Sigmoid colon (tissue), 7 donors: ENCODE measurements around the gene QKI. TPM values are rescaled to one million over a fixed set of nuclear protein-coding genes. Genes with fewer than 3 reads are reported as not detected.

Experiments
- DNase-seq: peaks from one replicate; pipeline ENCODE4 v3.0.0-alpha.2; 2019
- H3K27ac ChIP-seq, 4 donors: fragments of 200-600 bp; sonication (generic); one replicate each; pipeline ENCODE4 v1.5.1; 2016 to 2019; ENCODE audit warnings: mild to moderate bottlenecking in 1 of 4
- H3K27me3 ChIP-seq, 3 donors: fragments of 200-600 bp; sonication (generic); one replicate each; pipeline ENCODE4 v1.5.1; 2019; ENCODE audit warnings: mild to moderate bottlenecking in 1 of 3
- H3K36me3 ChIP-seq, 4 donors: fragments of 200-600 bp; sonication (generic); one replicate each; pipeline ENCODE4 v1.5.1; 2016 to 2019
- H3K4me1 ChIP-seq, 4 donors: fragments of 200-600 bp; sonication (generic); one replicate each; pipeline ENCODE4 v1.5.1; 2017 to 2019
- H3K4me3 ChIP-seq, 4 donors: fragments of 200-600 bp; sonication (generic); one replicate each; pipeline ENCODE4 v1.5.1; 2017 to 2019; ENCODE audit warnings: mild to moderate bottlenecking in 2 of 4, moderate library complexity in 1 of 4
- H3K9me3 ChIP-seq, 4 donors: fragments of 200-600 bp in 3 of 4; sonication (generic) in 3 of 4; one replicate each; pipeline versions ENCODE4 v1.5.1 to v1.6.1; 2013 to 2019
- EP300 ChIP-seq, 4 donors: sonication (generic); formaldehyde crosslinking; IDR thresholded peaks; one replicate each; pipeline ENCODE4 v1.6.1; 2017; ENCODE audit warnings: antibody characterized with exemption in 4 of 4
- POLR2A ChIP-seq, 2 donors: fragments of 450-650 bp; IDR thresholded peaks; one replicate each; pipeline ENCODE4 v1.6.1; 2016; ENCODE audit warnings: antibody characterized with exemption in 2 of 2, mild to moderate bottlenecking in 2 of 2, moderate library complexity in 2 of 2
- POLR2AphosphoS5 ChIP-seq, 4 donors: sonication (generic); formaldehyde crosslinking; IDR thresholded peaks; one replicate each; pipeline ENCODE4 v1.6.1; 2017; ENCODE audit warnings: antibody characterized with exemption in 4 of 4
- WGBS, 2 donors: extraction: QIAGEN DNeasy Blood & Tissue Kit; methylation state at CpG; one replicate each; pipeline ENCODE4 v1.1.7; 2013; 5-methylcytosine and 5-hydroxymethylcytosine counted together
- intact Hi-C: fragments of 100-400 bp; cut with DNase I; formaldehyde crosslinking; loops from one replicate; pipeline ENCODE4 v1.15.1; 2023
- polyA plus RNA-seq, 3 donors: library from polyadenylated mRNA; stranded (reverse); fragments of 200-250 nt; gene quantifications; one replicate each; pipeline ENCODE4 v1.2.3, GENCODE V29; 2013
- total RNA-seq, 4 donors: library from RNA; depleted of rRNA; stranded (reverse); fragments of >200 nt; gene quantifications; one replicate each; pipeline ENCODE4 v1.1.0, GENCODE V29; 2016
- TF ChIP-seq, protein P1 (sequence below), 4 experiments: fragments of 450-650 bp in 3 of 4; fragments of 200-600 bp in 1 of 4; IDR thresholded peaks; one replicate each; pipeline ENCODE4 v1.5.1; 2016 to 2019; ENCODE audit warnings: antibody characterized with exemption in 4 of 4, mild to moderate bottlenecking in 3 of 4, moderate library complexity in 2 of 4
- donor health status: healthy with polysubstance abuse.
- donor health status: Bipolar disorder and iron deficiency.
- donor health status: healthy.

QKI gene
- total and polyA plus RNA-seq, 7 donors, result 9.2 to 146 (median 139) TPM

DNA sequence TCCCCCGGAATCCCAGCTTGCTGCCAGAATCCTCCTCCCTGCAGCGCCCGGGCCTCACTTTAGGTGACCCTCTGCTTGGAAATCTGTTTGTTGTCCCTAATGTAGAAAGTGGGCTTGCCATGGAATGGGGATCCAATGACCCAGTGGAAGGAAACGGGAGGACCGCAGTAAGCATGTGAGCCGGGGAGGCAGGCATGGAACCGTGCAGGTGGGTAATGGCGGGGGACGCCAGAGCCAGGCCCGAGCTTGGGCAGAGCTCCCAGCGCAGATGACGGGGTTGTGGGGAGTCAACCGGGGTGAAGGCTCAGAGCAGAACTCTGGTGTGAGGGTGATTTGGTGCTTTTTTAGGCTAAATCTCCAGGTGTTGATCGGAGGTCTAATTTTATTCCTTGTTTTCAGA, 188.3 kb downstream of the QKI start:
- H3K4me3 ChIP-seq, result no peak overlapping the region
- no peak for DNase-seq
- H3K27ac ChIP-seq, result no peak overlapping the region
- intact Hi-C loops, result no loop called here
- H3K36me3 ChIP-seq, result no peaks in the 10 kb centered on the region
- 87 to 94% methylated on average over 14 of the region's 14 CpGs for WGBS, 2 donors
- TF ChIP-seq EP300 (IDR thresholded peaks at IDR 0.05) (no peak), POLR2AphosphoS5 (IDR thresholded peaks at IDR 0.05) (no peak), POLR2A (IDR thresholded peaks at IDR 0.05) (no peak)
- TF ChIP-seq, protein P1, sequence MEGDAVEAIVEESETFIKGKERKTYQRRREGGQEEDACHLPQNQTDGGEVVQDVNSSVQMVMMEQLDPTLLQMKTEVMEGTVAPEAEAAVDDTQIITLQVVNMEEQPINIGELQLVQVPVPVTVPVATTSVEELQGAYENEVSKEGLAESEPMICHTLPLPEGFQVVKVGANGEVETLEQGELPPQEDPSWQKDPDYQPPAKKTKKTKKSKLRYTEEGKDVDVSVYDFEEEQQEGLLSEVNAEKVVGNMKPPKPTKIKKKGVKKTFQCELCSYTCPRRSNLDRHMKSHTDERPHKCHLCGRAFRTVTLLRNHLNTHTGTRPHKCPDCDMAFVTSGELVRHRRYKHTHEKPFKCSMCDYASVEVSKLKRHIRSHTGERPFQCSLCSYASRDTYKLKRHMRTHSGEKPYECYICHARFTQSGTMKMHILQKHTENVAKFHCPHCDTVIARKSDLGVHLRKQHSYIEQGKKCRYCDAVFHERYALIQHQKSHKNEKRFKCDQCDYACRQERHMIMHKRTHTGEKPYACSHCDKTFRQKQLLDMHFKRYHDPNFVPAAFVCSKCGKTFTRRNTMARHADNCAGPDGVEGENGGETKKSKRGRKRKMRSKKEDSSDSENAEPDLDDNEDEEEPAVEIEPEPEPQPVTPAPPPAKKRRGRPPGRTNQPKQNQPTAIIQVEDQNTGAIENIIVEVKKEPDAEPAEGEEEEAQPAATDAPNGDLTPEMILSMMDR (IDR thresholded peaks at IDR 0.05), result no peak
- H3K27me3 ChIP-seq, result no peaks in the 10 kb centered on the region
- no peaks in the 10 kb centered on the region for H3K4me1 ChIP-seq
- no peaks in the 10 kb centered on the region for H3K9me3 ChIP-seq

- Histone ChIP-seq H3K9me3 (no peaks in the 10 kb centered on the region), H3K27ac (no peak overlapping the region), H3K4me3 (no peak overlapping the region), H3K36me3 (no peaks in the 10 kb centered on the region), H3K4me1 (no peaks in the 10 kb centered on the region), H3K27me3 (no peaks in the 10 kb centered on the region)
- no peak for DNase-seq
- TF ChIP-seq, protein P1 (IDR thresholded peaks at IDR 0.05), result no peak
- TF ChIP-seq POLR2AphosphoS5 (IDR thresholded peaks at IDR 0.05), result no peak
- TF ChIP-seq EP300 (IDR thresholded peaks at IDR 0.05), result no peak
- TF ChIP-seq POLR2A (IDR thresholded peaks at IDR 0.05), result no peak
- intact Hi-C loops, result no loop called here
- 83 to 88% methylated on average over 2 of the region's 2 CpGs for WGBS, 2 donors
These were observed 188.9 kb downstream of the QKI start for GRCh38 chr6:163603395-163603794.

DNA sequence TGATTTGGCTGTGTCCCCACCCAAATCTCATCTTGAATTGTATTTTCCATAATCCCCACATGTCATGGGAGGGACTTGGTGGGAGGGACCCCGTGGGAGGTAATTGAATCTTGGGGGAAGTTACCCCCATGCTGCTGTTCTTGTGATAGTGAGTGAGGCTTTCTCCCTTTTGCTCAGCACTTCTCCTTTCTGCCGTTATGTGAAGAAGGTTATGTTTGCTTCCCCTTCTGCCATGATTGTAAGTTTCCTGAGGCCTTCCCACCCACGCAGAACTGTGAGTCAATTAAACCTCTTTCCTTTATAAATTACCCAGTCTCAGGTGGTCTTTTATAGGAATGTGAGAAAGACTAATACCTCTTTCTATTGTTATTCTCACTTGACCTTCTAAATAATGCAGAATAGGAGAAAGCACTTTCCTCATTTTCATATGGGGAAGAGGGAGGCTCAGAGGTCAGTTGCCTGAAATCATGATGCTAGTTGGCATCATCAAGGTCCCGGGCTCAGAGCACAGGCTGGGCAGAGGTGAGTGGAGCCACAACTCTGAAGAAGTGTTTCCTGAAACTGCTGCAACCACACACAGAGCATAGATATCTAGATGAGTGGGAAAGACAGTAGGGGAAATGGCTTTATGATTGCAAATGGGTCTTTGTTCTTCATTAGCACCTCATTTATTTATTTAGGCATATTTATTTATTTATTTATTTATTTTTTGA, 191.0 kb downstream of the QKI start:
- H3K27ac ChIP-seq, result no peak overlapping the region
- TF ChIP-seq POLR2A (IDR thresholded peaks at IDR 0.05) (no peak), EP300 (IDR thresholded peaks at IDR 0.05) (no peak), POLR2AphosphoS5 (IDR thresholded peaks at IDR 0.05) (no peak)
- TF ChIP-seq, protein P1 (IDR thresholded peaks at IDR 0.05), result no peak
- no peak for DNase-seq
- H3K9me3 ChIP-seq, result no peaks in the 10 kb centered on the region
- H3K4me3 ChIP-seq, result no peak overlapping the region
- WGBS, 2 donors, result 68 to 73% methylated on average over 4 of the region's 4 CpGs
- no peaks in the 10 kb centered on the region for H3K4me1 ChIP-seq
- no peaks in the 10 kb centered on the region for H3K36me3 ChIP-seq
- intact Hi-C loops, result no loop called here
- no peaks in the 10 kb centered on the region for H3K27me3 ChIP-seq

DNA sequence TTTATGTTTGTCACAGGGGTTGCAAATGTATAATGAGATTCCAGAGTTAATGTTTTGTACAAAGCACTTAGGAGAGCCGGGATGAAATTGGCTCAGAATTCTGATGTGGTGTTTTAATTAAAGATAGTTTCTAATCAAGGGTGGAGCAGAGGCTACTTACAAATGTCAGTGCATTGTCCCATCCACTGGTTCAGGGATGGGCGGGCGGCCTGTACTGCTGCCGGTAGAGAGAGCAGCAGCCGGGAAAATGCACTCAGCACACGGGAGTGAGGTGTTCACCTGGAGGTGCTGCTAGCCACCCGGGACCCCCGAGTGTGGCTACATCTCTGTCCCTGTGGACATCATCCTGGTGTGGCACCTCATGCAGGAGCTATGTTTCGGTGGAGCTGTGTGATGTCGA, 193.3 kb downstream of the QKI start:
- 88 to 93% methylated on average over 10 of the region's 10 CpGs for WGBS, 2 donors
- Histone ChIP-seq H3K4me1 (no peaks in the 10 kb centered on the region), H3K9me3 (no peaks in the 10 kb centered on the region), H3K27me3 (no peaks in the 10 kb centered on the region), H3K27ac (no peak overlapping the region), H3K36me3 (no peaks in the 10 kb centered on the region), H3K4me3 (no peak overlapping the region)
- DNase-seq, result no peak
- intact Hi-C loops, result no loop called here
- TF ChIP-seq POLR2AphosphoS5 (IDR thresholded peaks at IDR 0.05) (no peak), EP300 (IDR thresholded peaks at IDR 0.05) (no peak), POLR2A (IDR thresholded peaks at IDR 0.05) (no peak)
- TF ChIP-seq, protein P1 (IDR thresholded peaks at IDR 0.05), result no peak

DNA sequence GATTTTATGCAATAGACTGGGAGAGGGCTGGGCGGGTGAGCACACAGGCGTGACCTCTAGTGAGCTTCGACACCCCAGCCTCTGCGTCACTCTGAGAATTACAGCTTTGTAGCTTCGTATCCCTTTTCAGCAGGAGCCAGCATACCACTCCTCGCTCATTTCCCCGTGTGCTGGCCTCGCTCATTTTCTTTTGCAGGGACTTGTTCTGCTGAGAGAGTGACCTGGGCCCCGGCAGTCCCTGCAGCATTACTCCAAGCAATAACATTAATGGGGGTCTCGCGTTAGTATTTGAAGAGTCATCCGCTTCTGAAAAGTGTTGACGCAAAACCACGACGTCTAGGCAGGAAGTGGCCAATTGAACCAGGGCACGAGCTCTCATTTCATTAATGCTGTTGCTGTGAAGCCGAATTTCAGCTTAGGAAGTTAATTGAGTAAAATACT, 193.7 kb downstream of the QKI start:
- Histone ChIP-seq H3K9me3 (no peaks in the 10 kb centered on the region), H3K36me3 (no peaks in the 10 kb centered on the region), H3K27me3 (no peaks in the 10 kb centered on the region), H3K27ac (no peak overlapping the region), H3K4me1 (no peaks in the 10 kb centered on the region), H3K4me3 (no peak overlapping the region)
- WGBS, 2 donors, result 55 to 79% methylated on average over 17 of the region's 17 CpGs
- no peak for DNase-seq
- intact Hi-C loops, result no loop called here
- no peak for TF ChIP-seq POLR2AphosphoS5 (IDR thresholded peaks at IDR 0.05)
- TF ChIP-seq EP300 (IDR thresholded peaks at IDR 0.05), result no peak
- TF ChIP-seq POLR2A (IDR thresholded peaks at IDR 0.05), result no peak
- TF ChIP-seq, protein P1 (IDR thresholded peaks at IDR 0.05), result no peak
